Left lung (tissue), 10 donors: Measurements from ENCODE around the gene NELFB. TPM values are rescaled to one million over a fixed set of nuclear protein-coding genes. Genes with fewer than 3 reads are reported as not detected.

Source experiments
- ATAC-seq: fragments of 200-7000 bp; cut with Tn5 transposase; one replicate; pipeline ENCODE4 v1.9.1; 2020; ENCODE audit warnings: moderate library complexity
- DNase-seq, 4 donors: peaks; one replicate each; pipeline ENCODE4 v3.0.0-alpha.2; 2013 to 2020
- H3K27ac ChIP-seq, 2 donors: fragments of 200-600 bp; sonication (generic) in 1 of 2; one replicate each; pipeline versions ENCODE4 v1.5.0 to v1.8.0; 2020 to 2021
- H3K27me3 ChIP-seq, 2 donors: fragments of 200-600 bp; sonication (generic) in 1 of 2; one replicate each; pipeline versions ENCODE4 v1.5.0 to v1.8.0; 2020 to 2021
- H3K36me3 ChIP-seq, 2 donors: fragments of 200-600 bp; sonication (generic) in 1 of 2; one replicate each; pipeline versions ENCODE4 v1.5.0 to v1.8.0; 2020 to 2021
- H3K4me1 ChIP-seq, 2 donors: fragments of 200-600 bp; one replicate each; pipeline ENCODE4 v1.8.0; 2021
- H3K4me3 ChIP-seq, 2 donors: fragments of 200-600 bp; sonication (generic) in 1 of 2; one replicate each; pipeline versions ENCODE4 v1.5.0 to v1.8.0; 2020 to 2021; ENCODE audit warnings: mild to moderate bottlenecking in 1 of 2
- H3K9me3 ChIP-seq, 2 donors: fragments of 200-600 bp; sonication (generic) in 1 of 2; one replicate each; pipeline versions ENCODE4 v1.5.0 to v1.8.0; 2020 to 2021
- CTCF ChIP-seq, 2 donors: fragments of 200-600 bp; sonication (generic) in 1 of 2; IDR thresholded peaks; one replicate each; pipeline versions ENCODE4 v1.5.0 to v1.8.0; 2021; ENCODE audit warnings: antibody characterized with exemption in 2 of 2
- intact Hi-C, 2 donors: fragments of 100-400 bp; cut with DNase I; formaldehyde crosslinking; loops; one replicate each; pipeline versions ENCODE4 v1.11.2 to v1.14.2; 2022
- polyA plus RNA-seq, 6 donors: library from polyadenylated mRNA; unstranded; fragments of 120-200 nt; gene quantifications; one replicate each; pipeline ENCODE4 v1.2.1, GENCODE V29; 2013; ENCODE audit not compliant: insufficient read length in 6 of 6
- total RNA-seq, 2 donors: library from RNA; stranded (reverse); fragmentation: NEBNext Ultra II Directional; extraction: Animal tissue kit (Norgen Biotek cat#: 25700); gene quantifications; one replicate each; pipeline ENCODE4 v1.2.1, GENCODE V29; 2021
- donor health status: DM: no; HTN: yes; CAD: no.
- donor health status: DM: no; HTN: no; CAD: no.

NELFB gene
- total and polyA plus RNA-seq, 8 donors, result 47.8 to 62.9 (median 55.6) TPM

GRCh38 chr9:137243626-137244485 lies 11.3 kb upstream of the NELFB start:
- no peak overlapping the region for H3K4me3 ChIP-seq
- intact Hi-C loops, result no loop called here

GRCh38 chr9:137244486-137245449 lies 10.4 kb upstream of the NELFB start:
- H3K4me1 ChIP-seq, result peaks cover 17 to 36% of the 10 kb centered on the region in 2 donors

More at GRCh38 chr9:137243626-137244485, 11.3 kb upstream of the NELFB start:
- TF ChIP-seq CTCF (IDR thresholded peaks at IDR 0.05), result no peak
- H3K27ac ChIP-seq, result no peak overlapping the region
- H3K9me3 ChIP-seq, result no peaks in the 10 kb centered on the region
- DNase-seq (no peak), ATAC-seq (no peak)
- H3K4me1 ChIP-seq, result peaks cover 17 to 45% of the 10 kb centered on the region in 2 donors
- peaks cover 0 to 26% of the 10 kb centered on the region in 2 donors for H3K36me3 ChIP-seq
- H3K27me3 ChIP-seq, result no peaks in the 10 kb centered on the region

GRCh38 chr9:137245450-137246421 lies 9.4 kb upstream of the NELFB start:
- no peak for TF ChIP-seq CTCF (IDR thresholded peaks at IDR 0.05)

More at GRCh38 chr9:137244486-137245449, 10.4 kb upstream of the NELFB start:
- Histone ChIP-seq H3K27ac (no peak overlapping the region), H3K36me3 (peaks cover 0 to 26% of the 10 kb centered on the region in 2 donors), H3K27me3 (no peaks in the 10 kb centered on the region), H3K9me3 (no peaks in the 10 kb centered on the region), H3K4me3 (no peak overlapping the region)
- TF ChIP-seq CTCF (IDR thresholded peaks at IDR 0.05), result no peak
- intact Hi-C loops, result no loop called here
- ATAC-seq (no peak), DNase-seq (no peak)

GRCh38 chr9:137247135-137247915 lies 7.8 kb upstream of the NELFB start:
- Histone ChIP-seq H3K27ac (peak overlapping the region in 1 of 2 donors; percentile 58), H3K4me3 (no peak overlapping the region), H3K4me1 (peaks cover 13 to 21% of the 10 kb centered on the region in 2 donors), H3K36me3 (peaks cover 0 to 19% of the 10 kb centered on the region in 2 donors), H3K9me3 (no peaks in the 10 kb centered on the region), H3K27me3 (no peaks in the 10 kb centered on the region)
- intact Hi-C loops, result no loop called here
- DNase-seq (peak in 2 of 4 donors; percentile 60 to 64), ATAC-seq (peak; percentile 78)
- TF ChIP-seq CTCF (IDR thresholded peaks at IDR 0.05), result no peak

More at GRCh38 chr9:137245450-137246421, 9.4 kb upstream of the NELFB start:
- H3K27me3 ChIP-seq, result no peaks in the 10 kb centered on the region
- no peak for DNase-seq
- H3K27ac ChIP-seq, result no peak overlapping the region
- H3K36me3 ChIP-seq, result peaks cover 0 to 26% of the 10 kb centered on the region in 2 donors
- H3K9me3 ChIP-seq, result no peaks in the 10 kb centered on the region
- no peak for ATAC-seq
- H3K4me1 ChIP-seq, result peaks cover 17 to 28% of the 10 kb centered on the region in 2 donors
- intact Hi-C loops, result no loop called here
- H3K4me3 ChIP-seq, result no peak overlapping the region
